GM23248 (cell line): ENCODE results near the gene POLD3. TPM values are rescaled to one million over a fixed set of nuclear protein-coding genes. Genes with fewer than 3 reads are reported as not detected.

Experiments
- DNase-seq: peaks from one replicate; pipeline ENCODE4 v3.0.0-alpha.2; 2015
- H2AFZ ChIP-seq: fragments of 200-600 bp; sonication (generic); 2 replicates; pipeline ENCODE4 v1.6.1; 2016; ENCODE audit warnings: antibody characterized with exemption
- H3F3A ChIP-seq: fragments of 200-600 bp; sonication (generic); 2 replicates; pipeline ENCODE4 v1.6.1; 2016; ENCODE audit warnings: mild to moderate bottlenecking, antibody characterized with exemption, mixed run types; ENCODE audit not compliant: insufficient read depth
- H3K27ac ChIP-seq: fragments of 200-600 bp; sonication (generic); 2 replicates; pipeline ENCODE4 v1.5.1; 2016; ENCODE audit warnings: mild to moderate bottlenecking
- H3K27me3 ChIP-seq: fragments of 200-600 bp; sonication (generic); replicated peaks from 2 replicates; pipeline ENCODE4 v1.6.1; 2016; ENCODE audit warnings: mild to moderate bottlenecking; ENCODE audit not compliant: insufficient read depth
- H3K36me3 ChIP-seq: fragments of 200-600 bp; sonication (generic); 2 replicates; pipeline ENCODE4 v1.6.1; 2016; ENCODE audit warnings: low read depth, mild to moderate bottlenecking
- H3K4me1 ChIP-seq: fragments of 200-600 bp; sonication (generic); 2 replicates; pipeline ENCODE4 v1.6.1; 2016; ENCODE audit warnings: mild to moderate bottlenecking; ENCODE audit not compliant: insufficient read depth
- H3K4me2 ChIP-seq: fragments of 200-600 bp; sonication (generic); one replicate; pipeline ENCODE4 v1.6.1; 2016; ENCODE audit warnings: mild to moderate bottlenecking; ENCODE audit not compliant: unreplicated experiment
- H3K4me3 ChIP-seq: fragments of 200-600 bp; sonication (generic); 2 replicates; pipeline ENCODE4 v1.5.1; 2016; ENCODE audit warnings: mild to moderate bottlenecking
- H3K79me2 ChIP-seq: fragments of 200-600 bp; sonication (generic); 2 replicates; pipeline ENCODE4 v1.6.1; 2016; ENCODE audit warnings: mild to moderate bottlenecking; ENCODE audit not compliant: insufficient read depth
- H3K9ac ChIP-seq: fragments of 200-600 bp; sonication (generic); 2 replicates; pipeline ENCODE4 v1.6.1; 2016; ENCODE audit warnings: mild to moderate bottlenecking
- H3K9me2 ChIP-seq: fragments of 200-600 bp; sonication (generic); 2 replicates; pipeline ENCODE4 v1.6.1; 2016; ENCODE audit warnings: mixed run types, mild to moderate bottlenecking, moderate library complexity; ENCODE audit not compliant: insufficient read depth
- H3K9me3 ChIP-seq: fragments of 200-600 bp; sonication (generic); one replicate; pipeline ENCODE4 v1.6.1; 2017; ENCODE audit warnings: low read depth
- H4K20me1 ChIP-seq: fragments of 200-600 bp; sonication (generic); 2 replicates; pipeline ENCODE4 v1.6.0; 2016; ENCODE audit not compliant: insufficient read depth
- EZH2 ChIP-seq: fragments of 200-600 bp; sonication (generic); IDR thresholded peaks from 2 replicates; pipeline ENCODE4 v1.6.1; 2018; ENCODE audit warnings: antibody characterized with exemption, mild to moderate bottlenecking; ENCODE audit not compliant: insufficient read depth, poor library complexity, severe bottlenecking
- EZH2phosphoT487 ChIP-seq: fragments of 200-600 bp; sonication (generic); IDR thresholded peaks from 2 replicates; pipeline ENCODE4 v1.6.1; 2018; ENCODE audit warnings: antibody characterized with exemption, moderate library complexity, mild to moderate bottlenecking, low read depth; ENCODE audit not compliant: insufficient read depth
- WGBS, 2 experiments: methylation state at CpG; one replicate each; pipeline ENCODE4 v1.1.6; 2015 to 2017; ENCODE audit warnings: low lambda C conversion rate in 2 of 2, low coverage in 1 of 2; ENCODE audit errors: missing lambda C conversion rate in 2 of 2; 5-methylcytosine and 5-hydroxymethylcytosine counted together
- in situ Hi-C: fragments of 300-500 bp; cut with MboI; formaldehyde crosslinking; loops from 2 replicates; pipeline ENCODE4 v1.15.0; 2020
- polyA plus RNA-seq: library from polyadenylated mRNA; unstranded; fragments of >200 nt; fragmentation: Nextera tagmentation; extraction: Ambion mirVana; gene quantifications from 2 replicates; pipeline ENCODE4 v1.2.1, GENCODE V29; 2016
- total RNA-seq: library from RNA; depleted of rRNA; stranded (reverse); fragments of >200 nt; shearing (Covaris generic); gene quantifications from 2 replicates; pipeline ENCODE4 v1.2.3, GENCODE V29; 2014

Gene POLD3
- total and polyA plus RNA-seq, 2 experiments from 2014 or later: 8.4 to 16.5 TPM

DNA sequence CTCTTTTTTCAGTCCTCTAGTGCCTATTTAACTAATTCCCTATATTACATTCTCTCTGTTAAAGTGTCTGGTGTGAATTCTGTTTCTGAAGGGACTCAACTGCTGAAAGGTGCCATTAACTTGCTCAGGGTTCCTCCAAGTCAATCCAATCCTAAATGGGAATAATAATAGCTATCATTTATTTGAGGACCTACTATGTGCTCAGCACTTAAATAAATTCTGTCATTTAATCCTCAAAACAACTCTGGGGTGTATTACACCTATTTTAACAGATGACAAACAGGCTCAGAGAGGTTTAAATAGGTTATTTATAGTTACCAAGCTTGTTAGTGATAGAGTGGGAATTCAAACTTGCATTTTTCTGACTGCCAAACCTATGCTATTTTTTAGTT, 40.6 kb upstream of the POLD3 start:
- Histone ChIP-seq H3K9ac (no peak overlapping the region), H3K9me3 (no peaks in the 10 kb centered on the region), H3K79me2 (no peaks in the 10 kb centered on the region), H3K27me3 (peaks cover 28% of the 10 kb centered on the region), H3K9me2 (no peaks in the 10 kb centered on the region), H3K4me3 (no peak overlapping the region), H2AFZ (no peak overlapping the region), H3K27ac (no peak overlapping the region), H3K36me3 (no peaks in the 10 kb centered on the region), H4K20me1 (no peaks in the 10 kb centered on the region; the same call in 1 of the 2 replicates), H3K4me2 (no peak overlapping the region), H3F3A (no peaks in the 10 kb centered on the region; the same call in 1 of the 2 replicates), H3K4me1 (no peaks in the 10 kb centered on the region)
- no peak for DNase-seq
- TF ChIP-seq EZH2 (no peak), EZH2phosphoT487 (no peak)
- in situ Hi-C loops: loop anchor here (10.0 kb wide), 1 partner anchor 307 kb away; no protein-coding TSS in a partner anchor

- TF ChIP-seq EZH2 (no peak), EZH2phosphoT487 (no peak)
- in situ Hi-C loops: loop anchor here (10.0 kb wide), 1 partner anchor 313 kb away; no protein-coding TSS in a partner anchor
- H3K4me1 ChIP-seq: peaks cover 9% of the 10 kb centered on the region; the same call in 1 of the 2 replicates
- no peaks in the 10 kb centered on the region for H3K36me3 ChIP-seq
- WGBS, 2 experiments: 55 to 57% methylated on average over 3 of the region's 3 CpGs
- no peaks in the 10 kb centered on the region for H3K79me2 ChIP-seq
- no peaks in the 10 kb centered on the region for H3K27me3 ChIP-seq
- no peak overlapping the region for H3K27ac ChIP-seq
- H3K4me3 ChIP-seq: no peak overlapping the region
- no peak for DNase-seq
- no peaks in the 10 kb centered on the region for H3K9me2 ChIP-seq
- H3K9ac ChIP-seq: no peak overlapping the region
- no peak overlapping the region for H2AFZ ChIP-seq
- no peaks in the 10 kb centered on the region; the same call in 1 of the 2 replicates for H3F3A ChIP-seq
- no peaks in the 10 kb centered on the region for H4K20me1 ChIP-seq
- H3K9me3 ChIP-seq: no peaks in the 10 kb centered on the region
- H3K4me2 ChIP-seq: no peak overlapping the region
These were observed 34.9 kb upstream of the POLD3 start for GRCh38 chr11:74557526-74557925.

DNA sequence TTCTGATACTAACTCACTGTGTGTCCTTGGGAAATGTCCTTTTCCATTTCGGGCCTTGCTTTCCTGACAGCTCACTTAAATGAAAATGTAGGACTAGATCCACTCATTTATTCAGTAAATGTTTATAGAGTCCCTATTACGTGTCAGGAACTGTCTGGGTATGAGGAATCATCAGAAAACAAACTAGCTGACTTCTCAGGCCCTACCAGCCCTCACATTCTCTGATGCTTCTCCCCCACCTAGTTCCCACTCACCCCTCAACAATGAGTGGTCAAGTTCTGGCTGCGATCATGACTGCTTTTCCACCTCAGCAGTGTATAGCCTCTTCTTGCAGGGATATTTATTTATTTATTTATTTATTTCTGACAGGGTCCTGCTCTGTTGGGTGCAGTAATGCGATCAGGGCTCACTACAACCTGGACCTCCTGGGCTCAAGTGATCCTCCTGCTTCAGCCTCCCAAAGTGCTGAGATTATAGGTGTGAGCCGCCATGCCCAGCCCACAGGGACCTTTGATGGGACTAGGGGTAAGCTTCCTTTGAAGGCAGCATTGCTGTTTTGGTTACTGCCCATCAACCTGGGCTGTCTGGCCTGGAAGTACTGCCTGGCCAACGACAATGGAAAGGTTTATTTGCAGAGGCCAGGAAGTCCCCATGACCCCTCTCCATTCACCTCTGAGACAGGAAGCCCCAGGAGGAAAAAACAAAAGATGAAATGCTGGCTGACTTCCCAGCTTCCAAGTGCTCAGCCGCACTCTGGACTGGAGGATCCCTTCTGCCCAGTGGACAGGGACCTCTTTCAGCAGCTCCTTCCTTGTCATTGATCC, 33.1 kb upstream of the POLD3 start:
- Histone ChIP-seq H3K9me3 (no peaks in the 10 kb centered on the region), H3K9ac (no peak overlapping the region), H3K4me3 (no peak overlapping the region), H3F3A (no peaks in the 10 kb centered on the region; the same call in 1 of the 2 replicates), H4K20me1 (no peaks in the 10 kb centered on the region), H3K36me3 (no peaks in the 10 kb centered on the region), H3K9me2 (no peaks in the 10 kb centered on the region), H2AFZ (no peak overlapping the region), H3K79me2 (no peaks in the 10 kb centered on the region), H3K27me3 (no peaks in the 10 kb centered on the region), H3K4me1 (peaks cover 9% of the 10 kb centered on the region; the same call in 1 of the 2 replicates), H3K27ac (no peak overlapping the region), H3K4me2 (no peak overlapping the region)
- no peak for DNase-seq
- in situ Hi-C loops: loop anchor here (10.0 kb wide), 1 partner anchor 315 kb away; no protein-coding TSS in a partner anchor
- no peak for TF ChIP-seq EZH2
- 55 to 56% methylated on average over 7 of the region's 7 CpGs for WGBS, 2 experiments

DNA sequence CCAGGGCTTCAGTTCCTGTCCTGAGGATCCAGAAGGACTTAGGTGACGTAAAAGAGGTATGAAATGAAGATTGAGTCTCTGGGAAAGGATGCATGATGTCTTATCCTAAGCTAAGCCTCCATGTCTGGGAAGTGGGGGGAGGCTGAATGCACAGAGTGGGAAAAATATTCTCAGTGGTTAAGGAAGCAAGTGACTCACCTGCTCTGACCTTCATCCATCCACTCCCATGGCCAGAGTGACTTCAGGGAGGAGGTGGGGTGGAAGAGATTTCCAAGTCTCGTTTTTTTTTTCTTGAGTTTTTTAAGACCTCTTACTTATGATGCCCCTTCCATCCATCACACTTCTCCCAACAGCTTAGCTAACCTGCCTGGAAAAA, 32.5 kb upstream of the POLD3 start:
- no peak overlapping the region for H3K27ac ChIP-seq
- 53 to 68% methylated on average over 2 of the region's 2 CpGs for WGBS, 2 experiments
- no peaks in the 10 kb centered on the region for H3K79me2 ChIP-seq
- DNase-seq: peak; percentile 47
- H3K4me3 ChIP-seq: no peak overlapping the region
- no peaks in the 10 kb centered on the region for H3K9me3 ChIP-seq
- H3K4me1 ChIP-seq: peaks cover 9% of the 10 kb centered on the region; the same call in 1 of the 2 replicates
- H3F3A ChIP-seq: no peaks in the 10 kb centered on the region; the same call in 1 of the 2 replicates
- H3K4me2 ChIP-seq: no peak overlapping the region
- no peak overlapping the region for H3K9ac ChIP-seq
- TF ChIP-seq EZH2 (no peak), EZH2phosphoT487 (no peak)
- H4K20me1 ChIP-seq: no peaks in the 10 kb centered on the region
- H3K36me3 ChIP-seq: no peaks in the 10 kb centered on the region
- H3K27me3 ChIP-seq: no peaks in the 10 kb centered on the region
- no peak overlapping the region for H2AFZ ChIP-seq
- H3K9me2 ChIP-seq: no peaks in the 10 kb centered on the region
- in situ Hi-C loops: loop anchor here (10.0 kb wide), 1 partner anchor 315 kb away; no protein-coding TSS in a partner anchor
